Activated CD8-positive, alpha-beta T cell treated with anti-CD3 and anti-CD28 coated beads for 36 hours (primary cell): Measurements from ENCODE around the gene CYBRD1. TPM values are rescaled to one million over a fixed set of nuclear protein-coding genes. Genes with fewer than 3 reads are reported as not detected.

Experiments
- ATAC-seq: fragments of 200-7000 bp; cut with Tn5 transposase; one replicate; pipeline ENCODE4 v1.10.0; 2021; ENCODE audit warnings: mild to moderate bottlenecking, moderate library complexity
- CTCF ChIA-PET: fragments of 350-600 bp; sonication (Branson Sonifier 250); formaldehyde crosslinking; loops from one replicate; lab custom pipeline; 2021; ENCODE audit warnings: antibody characterized with exemption; lab: Charles Lee
- POLR2A ChIA-PET: fragments of 350-600 bp; sonication (Branson Sonifier 250); formaldehyde crosslinking; loops from one replicate; lab custom pipeline; 2021; ENCODE audit warnings: antibody characterized with exemption; lab: Charles Lee
- DNase-seq: peaks from one replicate; pipeline ENCODE4 v3.0.0-alpha.2; 2020
- H3K27ac Mint-ChIP-seq: one replicate; pipeline ENCODE4 v1.8.0; 2021; ENCODE audit warnings: mild to moderate bottlenecking, mixed read lengths
- H3K27me3 Mint-ChIP-seq: one replicate; pipeline ENCODE4 v1.8.0; 2021; ENCODE audit warnings: mixed read lengths
- H3K36me3 Mint-ChIP-seq: one replicate; pipeline ENCODE4 v1.8.0; 2021; ENCODE audit warnings: low read depth, mixed read lengths
- H3K4me1 Mint-ChIP-seq: one replicate; pipeline ENCODE4 v1.8.0; 2021; ENCODE audit warnings: low read depth, mixed read lengths
- H3K4me3 Mint-ChIP-seq: one replicate; pipeline ENCODE4 v1.8.0; 2021; ENCODE audit warnings: mild to moderate bottlenecking, moderate library complexity, mixed read lengths
- H3K9me3 Mint-ChIP-seq: one replicate; pipeline ENCODE4 v1.8.0; 2021; ENCODE audit warnings: mixed read lengths
- intact Hi-C: fragments of 100-400 bp; cut with micrococcal nuclease; formaldehyde crosslinking; loops from one replicate; pipeline ENCODE4 v1.10.0; 2022
- total RNA-seq, 2 experiments: library from RNA; stranded (reverse); gene quantifications; one replicate each; pipeline ENCODE4 v1.2.3, GENCODE V29; 2021
- TF ChIP-seq, protein P1 (sequence below): fragments of 200-600 bp; IDR thresholded peaks from one replicate; pipeline ENCODE4 v1.8.0; 2022; ENCODE audit warnings: antibody characterized with exemption, mild to moderate bottlenecking

The CYBRD1 gene
- total RNA-seq, 2 experiments from 2014 or later: 0.79 to 1.2 TPM

DNA sequence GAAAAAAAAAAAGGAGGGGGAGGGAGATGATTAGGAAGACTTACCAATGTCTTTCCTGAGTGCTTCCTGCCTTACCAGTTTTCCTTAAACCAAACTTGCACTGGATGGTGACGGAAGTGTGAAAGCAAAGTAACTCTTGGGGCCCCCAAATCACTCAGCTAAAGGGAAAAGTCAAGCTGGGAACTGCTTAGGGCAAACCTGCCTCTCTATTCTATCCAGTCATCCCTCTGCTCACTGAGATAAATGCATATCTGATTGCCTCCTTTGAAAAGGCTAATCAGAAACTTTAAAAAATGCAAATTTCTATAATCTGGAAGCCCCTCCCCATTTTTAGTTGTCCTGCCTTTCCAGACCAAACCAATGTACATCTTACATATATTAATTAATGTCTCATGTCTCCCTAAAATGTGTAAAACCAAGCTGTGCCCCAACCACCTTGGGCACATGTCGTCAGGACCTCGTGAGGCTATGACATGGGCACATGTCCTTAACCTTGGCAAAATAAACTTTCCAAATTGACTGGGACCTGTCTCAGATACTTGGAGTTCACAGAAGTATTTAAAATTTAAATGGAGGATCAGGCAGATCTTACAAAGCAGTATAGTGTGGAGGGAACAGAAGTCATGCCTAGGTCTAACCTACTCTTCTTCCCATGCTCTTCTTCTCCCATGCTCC is 7.2 kb upstream of the CYBRD1 start:
- Mint-ChIP-seq H3K27me3 (peaks cover 10% of the 10 kb centered on the region), H3K4me3 (no peak overlapping the region), H3K27ac (no peak overlapping the region), H3K9me3 (no peaks in the 10 kb centered on the region), H3K36me3 (no peaks in the 10 kb centered on the region), H3K4me1 (peaks cover under 1% of the 10 kb centered on the region)
- POLR2A ChIA-PET: no interaction called here
- ATAC-seq (no peak), DNase-seq (no peak)
- intact Hi-C loops: no loop called here
- CTCF ChIA-PET: no interaction called here
- TF ChIP-seq, protein P1, sequence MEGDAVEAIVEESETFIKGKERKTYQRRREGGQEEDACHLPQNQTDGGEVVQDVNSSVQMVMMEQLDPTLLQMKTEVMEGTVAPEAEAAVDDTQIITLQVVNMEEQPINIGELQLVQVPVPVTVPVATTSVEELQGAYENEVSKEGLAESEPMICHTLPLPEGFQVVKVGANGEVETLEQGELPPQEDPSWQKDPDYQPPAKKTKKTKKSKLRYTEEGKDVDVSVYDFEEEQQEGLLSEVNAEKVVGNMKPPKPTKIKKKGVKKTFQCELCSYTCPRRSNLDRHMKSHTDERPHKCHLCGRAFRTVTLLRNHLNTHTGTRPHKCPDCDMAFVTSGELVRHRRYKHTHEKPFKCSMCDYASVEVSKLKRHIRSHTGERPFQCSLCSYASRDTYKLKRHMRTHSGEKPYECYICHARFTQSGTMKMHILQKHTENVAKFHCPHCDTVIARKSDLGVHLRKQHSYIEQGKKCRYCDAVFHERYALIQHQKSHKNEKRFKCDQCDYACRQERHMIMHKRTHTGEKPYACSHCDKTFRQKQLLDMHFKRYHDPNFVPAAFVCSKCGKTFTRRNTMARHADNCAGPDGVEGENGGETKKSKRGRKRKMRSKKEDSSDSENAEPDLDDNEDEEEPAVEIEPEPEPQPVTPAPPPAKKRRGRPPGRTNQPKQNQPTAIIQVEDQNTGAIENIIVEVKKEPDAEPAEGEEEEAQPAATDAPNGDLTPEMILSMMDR: no peak

DNA sequence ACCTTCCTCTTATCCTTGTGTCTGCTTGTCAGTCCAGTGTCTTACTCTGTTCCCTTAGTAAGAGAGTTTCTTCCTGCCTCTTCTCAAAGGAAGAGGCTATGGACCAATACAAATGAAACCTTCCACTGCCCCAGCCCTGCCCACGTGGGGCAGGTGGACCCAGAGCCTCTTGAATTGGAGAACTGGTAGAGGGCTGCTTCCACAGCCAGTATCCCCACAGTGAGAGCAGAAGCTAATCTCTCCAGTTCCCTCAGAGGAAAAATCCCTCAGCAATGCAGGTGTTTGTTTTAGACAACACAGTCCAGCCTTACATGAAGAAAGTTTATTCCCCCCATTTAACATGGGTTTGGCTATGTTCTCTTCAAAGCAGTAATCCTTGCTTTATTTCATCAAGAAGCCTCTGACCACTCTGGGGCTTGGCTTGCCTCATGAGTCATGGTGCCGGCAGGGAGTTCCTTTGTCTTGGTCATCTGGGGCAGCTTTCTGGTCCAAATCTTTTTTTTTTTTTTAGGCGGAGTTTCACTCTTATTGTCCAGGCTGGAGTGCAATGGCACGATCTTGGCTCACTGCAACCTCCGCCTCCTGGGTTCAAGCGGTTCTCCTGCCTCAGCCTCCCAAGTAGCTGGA is 6.5 kb upstream of the CYBRD1 start:
- Mint-ChIP-seq H3K4me1 (no peaks in the 10 kb centered on the region), H3K9me3 (no peaks in the 10 kb centered on the region), H3K27ac (no peak overlapping the region), H3K4me3 (no peak overlapping the region), H3K27me3 (peaks cover 15% of the 10 kb centered on the region), H3K36me3 (no peaks in the 10 kb centered on the region)
- TF ChIP-seq, protein P1: no peak
- POLR2A ChIA-PET: no interaction called here
- CTCF ChIA-PET: no interaction called here
- no peak for DNase-seq
- intact Hi-C loops: no loop called here
- ATAC-seq: no peak

DNA sequence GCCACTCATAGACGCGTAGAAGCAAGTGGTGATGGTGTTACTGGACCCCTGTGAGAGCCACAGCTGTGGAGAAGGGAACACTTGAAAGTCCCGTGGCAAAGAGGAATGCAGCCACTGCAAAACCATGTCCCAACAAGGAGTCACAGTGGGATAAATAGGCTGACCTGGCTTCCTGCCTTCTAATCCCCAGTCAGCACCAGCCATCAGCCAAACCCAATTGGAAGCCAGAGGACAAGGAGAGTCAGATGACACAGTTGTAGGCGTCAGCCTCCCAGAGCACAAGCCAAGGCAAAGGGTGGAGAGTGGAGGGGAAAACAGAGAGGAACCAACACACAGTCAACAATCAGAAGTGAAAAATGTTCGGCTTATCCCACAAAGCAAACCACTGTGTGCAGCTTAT is 5.5 kb upstream of the CYBRD1 start:
- H3K27me3 Mint-ChIP-seq: peaks cover 21% of the 10 kb centered on the region
- H3K4me1 Mint-ChIP-seq: peaks cover 2% of the 10 kb centered on the region
- ChIA-PET POLR2A (no interaction called here), CTCF (no interaction called here)
- H3K27ac Mint-ChIP-seq: no peak overlapping the region
- no peak for ATAC-seq
- no peaks in the 10 kb centered on the region for H3K36me3 Mint-ChIP-seq
- TF ChIP-seq, protein P1: no peak
- no peak overlapping the region for H3K4me3 Mint-ChIP-seq
- intact Hi-C loops: no loop called here
- H3K9me3 Mint-ChIP-seq: no peaks in the 10 kb centered on the region
- no peak for DNase-seq

DNA sequence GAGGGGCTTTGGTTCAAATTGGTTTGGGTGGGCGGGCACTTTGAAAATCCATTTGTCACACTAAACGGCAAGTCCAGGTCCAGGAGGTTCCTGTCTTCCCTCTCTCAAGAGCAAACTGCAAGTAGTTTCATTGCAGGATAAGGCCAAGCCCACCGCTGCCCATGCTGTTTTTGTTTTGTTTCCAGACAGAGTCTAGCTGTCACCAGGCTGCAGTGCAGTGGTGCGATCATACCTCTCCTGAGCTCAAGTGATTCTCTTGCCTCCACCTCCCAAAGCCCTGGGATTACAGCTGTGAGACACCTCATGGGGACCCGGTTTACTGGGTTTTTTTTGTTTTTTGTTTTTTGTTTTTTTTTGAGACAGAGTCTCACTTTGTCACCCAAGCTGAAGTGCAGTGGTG is 1.8 kb upstream of the CYBRD1 start:
- H3K36me3 Mint-ChIP-seq: no peaks in the 10 kb centered on the region
- peaks cover 39% of the 10 kb centered on the region for H3K27me3 Mint-ChIP-seq
- no peak overlapping the region for H3K4me3 Mint-ChIP-seq
- peaks cover 4% of the 10 kb centered on the region for H3K4me1 Mint-ChIP-seq
- no peak for ATAC-seq
- intact Hi-C loops: no loop called here
- no peak for DNase-seq
- H3K27ac Mint-ChIP-seq: no peak overlapping the region
- CTCF ChIA-PET: interaction anchor here (0.6 to 2.0 kb wide), 5 partner anchors 9 to 495 kb away, joined by 3 to 10 read pairs (median 3); no protein-coding TSS in a partner anchor
- TF ChIP-seq, protein P1: no peak
- POLR2A ChIA-PET: interaction anchor here (0.8 kb wide), 1 partner anchor 32 kb away, joined by 3 read pairs; no protein-coding TSS in a partner anchor
- no peaks in the 10 kb centered on the region for H3K9me3 Mint-ChIP-seq
